ENCODE measurements around the gene DPYSL5. TPM values are rescaled to one million over a fixed set of nuclear protein-coding genes. Genes with fewer than 3 reads are reported as not detected.

DPYSL5 gene
- total and polyA plus RNA-seq, 10 of the 15 experiments (the other 5 are each of a cell fraction or from before 2014, with no cell fraction given), result not detected

DNA sequence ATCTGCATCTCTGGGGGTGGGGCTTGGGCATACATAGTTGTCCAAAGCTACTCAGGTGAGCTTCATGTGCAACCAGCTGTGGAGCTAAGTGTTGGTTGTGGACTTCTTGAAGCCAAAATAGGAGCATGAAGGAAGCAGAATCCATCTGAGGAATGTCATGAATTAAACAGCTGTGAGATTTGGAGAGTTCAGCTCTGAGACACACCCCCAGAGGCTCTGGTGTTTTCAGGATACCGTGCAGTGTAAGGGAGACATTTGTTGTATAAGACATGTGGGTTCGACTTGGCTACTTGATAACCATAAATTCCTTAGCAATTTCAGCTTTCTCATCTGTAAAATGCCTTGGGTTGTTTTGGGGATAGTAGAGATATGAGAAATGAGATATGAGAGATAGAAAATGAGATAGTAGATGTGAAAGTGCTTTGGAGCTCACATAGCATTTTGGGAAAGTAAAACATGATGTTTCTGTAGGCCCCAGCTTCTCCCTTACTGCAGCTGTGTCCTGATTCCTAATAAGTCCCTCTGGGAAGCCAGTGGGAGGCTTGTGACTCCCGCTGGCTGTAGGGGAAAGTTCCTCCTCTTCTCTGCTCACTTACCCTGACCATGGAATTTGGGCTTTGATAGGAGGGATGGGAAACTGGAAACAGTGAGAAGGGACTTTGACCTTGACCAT, 50.0 kb downstream of the DPYSL5 start (continued):
- TF ChIP-seq CBFB (IDR thresholded peaks at IDR 0.05; ENCODE audit: low read depth), result no peak
- TF ChIP-seq, protein P1, sequence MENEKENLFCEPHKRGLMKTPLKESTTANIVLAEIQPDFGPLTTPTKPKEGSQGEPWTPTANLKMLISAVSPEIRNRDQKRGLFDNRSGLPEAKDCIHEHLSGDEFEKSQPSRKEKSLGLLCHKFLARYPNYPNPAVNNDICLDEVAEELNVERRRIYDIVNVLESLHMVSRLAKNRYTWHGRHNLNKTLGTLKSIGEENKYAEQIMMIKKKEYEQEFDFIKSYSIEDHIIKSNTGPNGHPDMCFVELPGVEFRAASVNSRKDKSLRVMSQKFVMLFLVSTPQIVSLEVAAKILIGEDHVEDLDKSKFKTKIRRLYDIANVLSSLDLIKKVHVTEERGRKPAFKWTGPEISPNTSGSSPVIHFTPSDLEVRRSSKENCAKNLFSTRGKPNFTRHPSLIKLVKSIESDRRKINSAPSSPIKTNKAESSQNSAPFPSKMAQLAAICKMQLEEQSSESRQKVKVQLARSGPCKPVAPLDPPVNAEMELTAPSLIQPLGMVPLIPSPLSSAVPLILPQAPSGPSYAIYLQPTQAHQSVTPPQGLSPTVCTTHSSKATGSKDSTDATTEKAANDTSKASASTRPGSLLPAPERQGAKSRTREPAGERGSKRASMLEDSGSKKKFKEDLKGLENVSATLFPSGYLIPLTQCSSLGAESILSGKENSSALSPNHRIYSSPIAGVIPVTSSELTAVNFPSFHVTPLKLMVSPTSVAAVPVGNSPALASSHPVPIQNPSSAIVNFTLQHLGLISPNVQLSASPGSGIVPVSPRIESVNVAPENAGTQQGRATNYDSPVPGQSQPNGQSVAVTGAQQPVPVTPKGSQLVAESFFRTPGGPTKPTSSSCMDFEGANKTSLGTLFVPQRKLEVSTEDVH (IDR thresholded peaks at IDR 0.05; ENCODE audit: low read depth, partially characterized antibody), result no peak
- TF ChIP-seq NFYB (IDR thresholded peaks at IDR 0.05; ENCODE audit: insufficient read depth, low read depth, low read length), result no peak

DNA sequence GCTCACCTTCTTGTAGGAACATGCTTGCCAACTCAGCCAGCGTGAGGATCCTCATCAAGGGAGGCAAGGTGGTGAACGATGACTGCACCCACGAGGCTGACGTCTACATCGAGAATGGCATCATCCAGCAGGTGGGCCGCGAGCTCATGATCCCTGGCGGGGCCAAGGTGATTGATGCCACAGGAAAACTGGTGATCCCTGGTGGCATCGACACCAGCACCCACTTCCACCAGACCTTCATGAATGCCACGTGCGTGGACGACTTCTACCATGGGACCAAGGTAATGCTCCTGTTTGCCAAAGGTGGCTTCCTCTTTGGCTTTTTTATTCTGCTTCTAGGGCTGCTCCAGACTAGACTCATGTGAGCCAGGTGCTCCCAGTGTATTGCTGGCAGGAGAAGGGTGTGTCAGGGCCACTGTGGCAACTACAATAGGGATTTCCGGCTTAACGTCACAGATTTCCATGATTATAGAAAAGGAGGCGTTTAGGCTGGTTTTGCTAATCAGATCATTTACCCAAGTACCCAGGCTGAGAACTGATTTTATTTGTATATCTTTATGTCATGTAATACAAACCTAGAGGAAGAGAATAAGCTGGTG, 50.6 kb downstream of the DPYSL5 start:
- Histone ChIP-seq H3K4me2 (ENCODE audit: control insufficient read depth, insufficient read depth) (no peak overlapping the region), H2AFZ (ENCODE audit: control insufficient read depth, low read depth, low read length) (no peak overlapping the region), H3K36me3 (ENCODE audit: control insufficient read depth in 2 of 2, insufficient read depth in 2 of 2, low read length in 1 of 2) (no peaks in the 10 kb centered on the region), H3K9ac (ENCODE audit: control insufficient read depth, insufficient read depth, low read length) (no peak overlapping the region), H3K9me3 (replicated peaks; ENCODE audit: control insufficient read depth, insufficient read depth, low read length) (no peaks in the 10 kb centered on the region), H3K79me2 (ENCODE audit: control insufficient read depth, insufficient read depth, low read length) (no peaks in the 10 kb centered on the region), H3K4me3 (no peak overlapping the region), H4K20me1 (ENCODE audit: control insufficient read depth, insufficient read depth) (no peaks in the 10 kb centered on the region), H3K4me1 (ENCODE audit: control insufficient read depth, insufficient read depth, low read length) (no peaks in the 10 kb centered on the region), H3K27me3 (replicated peaks in 1 of 2; ENCODE audit: control insufficient read depth in 2 of 2, insufficient read depth in 2 of 2, low read length in 1 of 2) (no peaks in the 10 kb centered on the region; a peak in 2 of 4 replicates), H3K27ac (ENCODE audit: control insufficient read depth, insufficient read depth) (no peak overlapping the region)
- ATAC-seq, result no peak
- BruUV-seq (replicated peaks), result no TSS peak
- no peak for FAIRE-seq
- ChIA-PET POLR2A (no interaction called here), CTCF (interaction anchor here (1.2 to 1.7 kb wide), 3 partner anchors 11 to 52 kb away, joined by 3 to 9 read pairs (median 3); no protein-coding TSS in a partner anchor), RAD21 (ENCODE audit: unreplicated experiment) (no interaction called here), SMC1A (ENCODE audit: uncharacterized antibody, unreplicated experiment) (interaction anchor here (0.5 to 1.1 kb wide), 2 partner anchors 11 to 1293 kb away, joined by 3 read pairs; no protein-coding TSS in a partner anchor)
- intact Hi-C loops (cut with micrococcal nuclease; ENCODE audit: unreplicated experiment), result no loop called here
- 63% methylated on average over 15 of the region's 15 CpGs for WGBS (ENCODE audit: insufficient coverage, insufficient replicate concordance, low lambda C conversion rate, missing lambda C conversion rate)
- in situ Hi-C loops (cut with MboI), result no loop called here
- no peak for DNase-seq (ENCODE audit: low read depth, low spot score)
- TF ChIP-seq, protein P2, sequence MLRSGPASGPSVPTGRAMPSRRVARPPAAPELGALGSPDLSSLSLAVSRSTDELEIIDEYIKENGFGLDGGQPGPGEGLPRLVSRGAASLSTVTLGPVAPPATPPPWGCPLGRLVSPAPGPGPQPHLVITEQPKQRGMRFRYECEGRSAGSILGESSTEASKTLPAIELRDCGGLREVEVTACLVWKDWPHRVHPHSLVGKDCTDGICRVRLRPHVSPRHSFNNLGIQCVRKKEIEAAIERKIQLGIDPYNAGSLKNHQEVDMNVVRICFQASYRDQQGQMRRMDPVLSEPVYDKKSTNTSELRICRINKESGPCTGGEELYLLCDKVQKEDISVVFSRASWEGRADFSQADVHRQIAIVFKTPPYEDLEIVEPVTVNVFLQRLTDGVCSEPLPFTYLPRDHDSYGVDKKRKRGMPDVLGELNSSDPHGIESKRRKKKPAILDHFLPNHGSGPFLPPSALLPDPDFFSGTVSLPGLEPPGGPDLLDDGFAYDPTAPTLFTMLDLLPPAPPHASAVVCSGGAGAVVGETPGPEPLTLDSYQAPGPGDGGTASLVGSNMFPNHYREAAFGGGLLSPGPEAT (IDR thresholded peaks at IDR 0.05; ENCODE audit: low read depth), result no peak
- TF ChIP-seq ETV6 (conservative IDR thresholded peaks at IDR 0.05 in 1 of 2, IDR thresholded peaks at IDR 0.05 in 1 of 2; ENCODE audit: borderline replicate concordance in 1 of 2, low read depth in 1 of 2) (no peak), YBX1 (IDR thresholded peaks at IDR 0.05) (no peak), HDAC6 (IDR thresholded peaks at IDR 0.05; ENCODE audit: unreplicated experiment) (no peak), CBX3 (IDR thresholded peaks at IDR 0.05; ENCODE audit: borderline replicate concordance, low read depth) (no peak), PAX8 (IDR thresholded peaks at IDR 0.05) (no peak), SUPT20H (IDR thresholded peaks at IDR 0.05; ENCODE audit: borderline replicate concordance, control insufficient read depth, low read depth, low read length) (no peak)
- TF ChIP-seq, protein P3, sequence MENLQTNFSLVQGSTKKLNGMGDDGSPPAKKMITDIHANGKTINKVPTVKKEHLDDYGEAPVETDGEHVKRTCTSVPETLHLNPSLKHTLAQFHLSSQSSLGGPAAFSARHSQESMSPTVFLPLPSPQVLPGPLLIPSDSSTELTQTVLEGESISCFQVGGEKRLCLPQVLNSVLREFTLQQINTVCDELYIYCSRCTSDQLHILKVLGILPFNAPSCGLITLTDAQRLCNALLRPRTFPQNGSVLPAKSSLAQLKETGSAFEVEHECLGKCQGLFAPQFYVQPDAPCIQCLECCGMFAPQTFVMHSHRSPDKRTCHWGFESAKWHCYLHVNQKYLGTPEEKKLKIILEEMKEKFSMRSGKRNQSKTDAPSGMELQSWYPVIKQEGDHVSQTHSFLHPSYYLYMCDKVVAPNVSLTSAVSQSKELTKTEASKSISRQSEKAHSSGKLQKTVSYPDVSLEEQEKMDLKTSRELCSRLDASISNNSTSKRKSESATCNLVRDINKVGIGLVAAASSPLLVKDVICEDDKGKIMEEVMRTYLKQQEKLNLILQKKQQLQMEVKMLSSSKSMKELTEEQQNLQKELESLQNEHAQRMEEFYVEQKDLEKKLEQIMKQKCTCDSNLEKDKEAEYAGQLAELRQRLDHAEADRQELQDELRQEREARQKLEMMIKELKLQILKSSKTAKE (IDR thresholded peaks at IDR 0.05; ENCODE audit: low read depth, poor library complexity, severe bottlenecking), result no peak
- TF ChIP-seq, protein P4, sequence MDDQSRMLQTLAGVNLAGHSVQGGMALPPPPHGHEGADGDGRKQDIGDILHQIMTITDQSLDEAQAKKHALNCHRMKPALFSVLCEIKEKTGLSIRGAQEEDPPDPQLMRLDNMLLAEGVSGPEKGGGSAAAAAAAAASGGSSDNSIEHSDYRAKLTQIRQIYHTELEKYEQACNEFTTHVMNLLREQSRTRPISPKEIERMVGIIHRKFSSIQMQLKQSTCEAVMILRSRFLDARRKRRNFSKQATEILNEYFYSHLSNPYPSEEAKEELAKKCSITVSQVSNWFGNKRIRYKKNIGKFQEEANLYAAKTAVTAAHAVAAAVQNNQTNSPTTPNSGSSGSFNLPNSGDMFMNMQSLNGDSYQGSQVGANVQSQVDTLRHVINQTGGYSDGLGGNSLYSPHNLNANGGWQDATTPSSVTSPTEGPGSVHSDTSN (IDR thresholded peaks at IDR 0.05; ENCODE audit: insufficient replicate concordance, low read depth, low read length), result no peak

Measured in GM12878 (cell line).